ENCODE results near the gene WDR82.
"Not testable (repeated sequence)": the region's sequence is repeated elsewhere in the genome, so short reads cannot be mapped to it uniquely, and the experiment has no call there.

The WDR82 gene

GRCh38 chr3:52288674-52289073 lies 10.2 kb upstream of the WDR82 start:
- DNase-seq: no peak

GRCh38 chr3:52286777-52287110 lies 8.3 kb upstream of the WDR82 start:
- no peak for DNase-seq

DNA sequence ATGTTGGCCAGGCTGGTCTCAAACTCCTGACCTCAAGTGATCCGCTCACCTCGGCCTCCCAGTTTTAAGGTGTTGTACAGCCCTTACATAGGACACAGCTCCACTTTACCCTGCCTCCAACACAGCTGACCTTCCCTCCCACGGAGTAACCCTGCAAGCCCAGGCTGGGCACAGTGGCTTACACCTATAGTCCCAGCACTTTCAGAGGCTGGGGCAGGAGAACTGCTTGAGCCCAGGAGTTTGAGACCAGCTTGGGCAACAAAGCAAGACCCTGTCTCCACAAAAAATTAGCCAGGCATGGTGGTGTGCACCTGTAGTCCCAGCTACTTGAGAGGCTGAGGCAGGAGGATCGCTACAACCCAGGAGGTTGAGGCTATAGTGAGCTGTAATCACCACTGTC lies 5.6 kb upstream of the WDR82 start:
- DNase-seq: not testable (repeated sequence)

GRCh38 chr3:52283306-52283705 lies 4.9 kb upstream of the WDR82 start:
- DNase-seq: no peak

GRCh38 chr3:52281981-52282801 lies 3.7 kb upstream of the WDR82 start:
- DNase-seq: no peak

DNA sequence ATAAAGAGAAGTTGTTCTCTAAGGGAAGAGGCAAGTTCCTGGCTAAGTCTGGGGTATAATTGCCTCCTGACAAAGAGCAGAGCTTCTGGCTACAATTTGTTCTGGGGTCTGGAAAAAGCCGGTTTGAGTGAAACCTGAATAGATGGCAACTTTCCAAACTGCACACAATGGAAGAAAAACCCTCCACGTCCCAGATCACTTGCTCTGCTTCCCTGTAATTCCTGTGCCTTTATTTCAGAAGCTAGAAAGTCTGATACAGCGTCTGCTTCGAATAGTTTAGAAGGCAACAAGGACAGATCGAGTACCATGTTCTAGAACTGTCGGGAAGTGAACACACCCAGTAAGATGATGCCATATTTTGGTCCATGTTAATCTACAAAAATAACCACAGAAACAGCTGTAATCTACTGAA lies 1.6 kb upstream of the WDR82 start:
- DNase-seq: peak; percentile 29

- DNase-seq: no peak
Observed at GRCh38 chr3:52279596-52279995, 1.1 kb upstream of the WDR82 start.

DNA sequence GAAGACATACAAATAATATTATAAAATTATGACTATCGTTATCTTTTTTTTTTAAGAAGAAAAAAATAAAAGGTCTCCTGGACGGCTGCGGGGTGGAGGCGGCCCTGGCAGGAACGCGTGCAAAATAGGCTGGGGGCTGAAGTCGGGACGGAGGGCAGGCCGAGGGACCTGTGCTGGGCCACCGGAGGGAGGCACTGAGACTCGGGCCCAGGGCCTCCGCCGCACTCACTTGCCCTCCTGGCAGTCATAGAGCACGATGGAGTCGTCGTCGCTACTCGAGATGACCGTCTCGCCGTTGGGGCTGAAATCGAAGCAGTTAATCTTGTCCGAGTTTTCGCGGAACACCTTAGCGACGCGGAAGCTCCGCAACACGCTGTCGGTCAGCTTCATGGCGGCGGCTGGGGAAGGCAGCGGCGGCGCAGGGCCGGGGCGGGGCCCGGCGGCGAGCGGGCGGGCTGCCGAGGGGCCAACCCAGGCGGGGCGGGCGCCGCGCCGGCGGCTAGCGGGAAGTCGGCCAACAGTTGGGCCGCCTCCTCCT lies 408 bp downstream of the WDR82 start:
- DNase-seq: no peak

- peak; percentile 50 for DNase-seq
Observed at GRCh38 chr3:52277071-52277964, 1.1 kb downstream of the WDR82 start.

DNA sequence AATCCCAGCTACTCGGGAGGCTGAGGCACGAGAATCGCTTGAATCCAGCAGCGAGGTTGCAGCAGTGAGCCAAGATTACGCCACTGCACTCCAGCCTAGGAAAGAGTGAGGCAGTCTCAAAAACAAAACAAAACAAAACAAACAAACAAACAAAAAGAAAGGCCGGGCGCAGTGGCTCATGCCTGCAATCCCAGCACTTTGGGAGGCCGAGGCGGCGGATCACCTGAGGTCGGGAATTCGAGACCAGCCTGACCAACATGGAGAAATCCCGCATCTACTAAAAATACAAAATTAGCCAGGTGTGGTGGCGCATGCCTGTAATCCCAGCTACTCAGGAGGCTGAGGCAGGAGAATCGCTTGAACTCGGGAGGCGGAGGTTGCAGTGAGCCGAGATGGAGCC lies 3.7 kb downstream of the WDR82 start:
- DNase-seq: not testable (repeated sequence)

DNA sequence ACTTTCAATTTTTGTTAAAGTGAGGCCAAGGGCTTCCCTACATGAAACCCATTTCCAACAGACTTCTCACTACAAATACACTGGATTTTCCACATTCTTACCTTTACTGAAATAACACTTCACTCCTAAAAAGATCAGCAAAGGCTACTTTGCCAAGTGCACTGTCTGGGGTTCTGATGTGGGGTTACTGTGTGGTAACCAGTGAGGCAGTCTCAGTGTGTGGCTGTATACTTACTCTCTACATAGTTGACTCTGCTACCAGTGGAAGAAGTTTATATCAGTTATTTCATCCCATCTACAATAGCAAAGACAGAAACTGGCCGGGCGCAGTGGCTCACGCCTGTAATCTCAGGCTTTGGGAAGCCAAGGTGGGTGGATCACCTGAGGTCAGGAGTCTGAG lies 5.6 kb downstream of the WDR82 start:
- no peak for DNase-seq

DNA sequence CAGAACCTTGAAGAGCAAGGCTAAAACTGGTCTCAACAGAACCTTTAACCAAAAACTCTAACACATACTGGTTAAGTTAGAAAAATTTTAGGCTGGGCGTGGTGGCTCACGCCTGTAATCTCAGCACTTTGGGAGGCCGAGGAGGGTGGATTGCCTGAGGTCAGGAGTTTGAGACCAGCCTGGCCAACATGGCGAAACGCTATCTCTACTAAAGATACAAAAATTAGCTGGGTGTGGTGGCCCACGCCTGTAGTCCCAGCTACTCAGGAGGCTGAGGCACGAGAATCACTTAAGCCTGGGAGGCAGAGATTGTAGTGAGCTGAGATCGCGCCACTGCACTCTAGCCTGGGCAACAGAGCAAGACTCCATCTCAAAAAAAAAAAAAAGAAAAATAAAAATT lies 6.3 kb downstream of the WDR82 start:
- DNase-seq: not testable (repeated sequence)

DNA sequence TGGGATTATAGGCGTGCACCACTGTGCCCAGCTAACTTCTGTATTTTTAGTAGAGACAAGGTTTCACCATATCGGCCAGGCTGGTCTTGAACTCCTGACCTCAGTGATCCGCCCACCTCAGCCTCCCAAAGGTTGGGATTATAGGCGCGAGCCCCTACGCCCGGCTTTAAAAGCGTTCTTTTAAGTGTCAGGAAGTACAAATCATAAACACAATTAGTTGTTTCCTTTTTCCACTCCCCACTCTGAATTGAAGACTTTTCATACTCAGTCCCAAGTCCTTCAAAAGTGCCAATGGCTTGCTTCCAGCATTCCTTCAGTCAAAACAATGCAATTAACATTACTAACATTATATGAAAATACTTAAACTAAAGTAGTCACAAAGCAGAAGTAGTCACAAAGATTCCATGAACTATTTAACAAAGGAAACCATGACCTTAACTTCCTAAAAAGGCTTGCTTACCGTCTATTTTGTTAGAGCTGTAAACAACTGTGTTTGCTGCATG lies 8.1 kb downstream of the WDR82 start:
- DNase-seq: no peak

GRCh38 chr3:52269776-52270175 lies 8.7 kb downstream of the WDR82 start:
- no peak for DNase-seq

DNA sequence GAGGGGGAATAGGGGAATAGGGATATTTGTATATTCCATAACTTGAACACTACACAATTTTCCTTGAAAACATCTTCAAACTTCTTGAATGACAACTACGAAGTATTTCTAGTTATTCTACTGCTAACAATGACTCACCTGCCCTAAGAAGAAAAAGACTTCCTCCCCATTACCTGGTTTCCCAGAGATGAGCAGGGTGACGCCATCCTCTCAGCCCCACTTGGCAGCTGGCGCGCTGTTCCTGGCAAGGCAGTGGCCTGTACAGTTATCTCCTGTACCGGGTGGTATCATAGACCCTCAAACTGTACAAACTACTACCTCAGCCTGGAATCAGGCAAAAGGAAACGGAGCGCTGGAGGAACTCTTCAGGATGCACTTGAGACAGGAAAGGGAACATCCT lies 10.4 kb downstream of the WDR82 start:
- no peak for DNase-seq

- DNase-seq: no peak
Observed at GRCh38 chr3:52265387-52265786, 13.1 kb downstream of the WDR82 start.

DNA sequence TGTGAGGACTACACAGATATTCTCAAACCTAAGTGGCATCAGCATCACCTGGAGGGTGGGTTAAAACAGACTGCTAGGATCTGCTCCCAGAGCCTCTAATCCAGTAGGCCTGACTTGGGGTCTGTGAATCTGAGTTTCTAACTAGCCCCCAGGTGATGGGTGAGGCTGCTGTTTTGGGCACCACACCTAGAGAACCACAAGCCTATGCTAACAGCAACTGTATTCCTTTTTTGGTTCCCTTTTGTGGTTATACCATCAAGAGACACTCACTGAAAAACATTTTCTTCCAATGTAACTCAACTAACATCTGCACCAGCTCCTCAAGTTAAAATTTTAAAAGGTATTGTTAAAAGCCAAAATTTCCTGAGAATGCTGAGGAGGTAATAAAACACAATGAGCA lies 16.0 kb downstream of the WDR82 start:
- no peak for DNase-seq

DNA sequence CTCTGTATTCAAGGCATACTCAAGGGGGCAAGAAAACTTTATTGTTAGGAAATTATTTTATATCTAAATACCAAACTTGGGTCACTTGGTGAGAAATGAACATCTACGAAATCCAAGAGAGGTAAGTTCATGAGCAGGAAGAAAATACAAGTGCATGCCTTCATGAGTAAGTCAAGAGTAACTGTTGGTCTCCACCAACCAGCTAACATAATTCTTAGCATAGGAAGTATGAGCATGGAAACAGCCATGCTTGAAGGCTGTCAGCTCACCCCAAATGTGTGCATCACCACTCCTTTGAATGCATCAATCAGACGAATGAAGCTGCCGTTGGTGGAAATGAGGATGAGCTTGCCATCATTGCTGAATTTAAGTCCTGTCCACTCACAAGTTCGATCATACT lies 19.0 kb downstream of the WDR82 start:
- no peak for DNase-seq

DNA sequence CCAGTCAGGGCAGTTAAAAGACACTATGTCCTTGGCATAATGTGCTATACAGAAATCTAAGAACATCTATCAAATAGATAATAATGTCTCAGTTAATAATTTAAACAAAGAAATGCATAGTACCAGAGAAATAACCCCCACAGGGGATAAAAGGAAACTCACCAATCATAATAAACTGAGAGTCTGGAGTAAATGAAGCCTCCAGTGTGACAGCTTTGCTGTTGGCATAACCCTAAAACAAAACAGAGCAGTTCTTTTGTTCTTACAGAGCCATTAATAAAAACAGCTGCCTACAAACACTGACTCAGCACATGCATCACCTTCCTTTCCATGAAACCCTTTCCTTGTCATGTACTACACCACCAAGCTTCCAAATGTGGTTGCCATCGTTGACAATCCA lies 19.4 kb downstream of the WDR82 start:
- DNase-seq: no peak

DNA sequence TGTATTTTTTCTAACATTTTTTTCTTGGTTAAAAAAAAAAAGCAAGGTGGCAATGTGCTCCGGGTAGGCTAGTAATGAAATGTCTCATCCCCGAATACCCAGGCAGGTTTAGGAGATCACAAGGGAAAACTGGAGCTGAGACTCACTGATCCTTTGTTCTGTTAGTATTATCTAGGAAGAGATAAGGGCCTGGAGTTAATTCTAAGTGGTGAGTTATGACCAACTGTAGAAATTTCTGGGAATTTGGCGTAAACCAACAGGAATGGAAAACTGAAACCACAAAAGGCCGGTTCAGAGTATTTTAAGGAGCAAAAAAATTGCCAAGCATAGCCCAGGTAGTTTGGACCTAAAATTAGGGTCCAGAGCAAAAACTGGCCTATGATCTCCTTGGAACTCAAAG lies 20.5 kb downstream of the WDR82 start:
- no peak for DNase-seq

DNA sequence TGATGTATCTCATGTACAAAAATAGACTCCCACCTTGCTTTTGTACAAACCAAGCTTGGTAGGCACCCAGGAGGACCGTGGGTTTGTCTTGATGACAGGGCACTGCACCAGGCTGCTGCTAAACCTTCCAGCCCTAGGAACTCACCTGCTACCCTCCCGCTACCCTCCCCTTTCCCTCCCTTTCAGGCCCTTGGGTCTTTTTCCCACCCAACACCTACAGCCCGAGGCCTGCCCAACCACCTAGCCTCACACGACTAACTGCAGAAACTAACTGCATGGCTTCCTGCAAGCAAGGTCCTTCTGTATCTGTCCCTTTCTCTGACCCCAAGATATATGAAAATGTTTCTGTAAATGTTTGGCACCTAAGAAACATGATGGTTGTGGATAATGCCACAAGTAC lies 21.8 kb downstream of the WDR82 start:
- DNase-seq: no peak

GRCh38 chr3:52256159-52256558 lies 22.3 kb downstream of the WDR82 start:
- no peak for DNase-seq

- DNase-seq: no peak
Observed at GRCh38 chr3:52254608-52255007, 23.8 kb downstream of the WDR82 start.

All from fibroblast of skin of abdomen (primary cell).